HG03159 (cell line): ENCODE data around the gene ZNF609.
"Not testable (repeated sequence)": the region's sequence is repeated elsewhere in the genome, so short reads cannot be mapped to it uniquely, and the experiment has no call there.

Experiments
- ATAC-seq: cut with Tn5 transposase; IDR thresholded peaks from one replicate; pipeline ENCODE4 v1.9.1; 2021; ENCODE audit warnings: mild to moderate bottlenecking, moderate library complexity; ENCODE audit not compliant: unreplicated experiment

ZNF609 gene

GRCh38 chr15:64456634-64457108 lies 3.7 kb upstream of the ZNF609 start:
- no peak for ATAC-seq

GRCh38 chr15:64459066-64459781 lies 1.2 kb upstream of the ZNF609 start:
- ATAC-seq: no peak

- ATAC-seq: peak; percentile 12
Measured at GRCh38 chr15:64460724-64461720, 644 bp downstream of the ZNF609 start.

GRCh38 chr15:64461721-64462162 lies 1.4 kb downstream of the ZNF609 start:
- no peak for ATAC-seq

- no peak for ATAC-seq
Measured at GRCh38 chr15:64462492-64462891, 2.1 kb downstream of the ZNF609 start.

- ATAC-seq: no peak
Measured at GRCh38 chr15:64464276-64465005, 4.1 kb downstream of the ZNF609 start.

GRCh38 chr15:64466408-64467141 lies 6.2 kb downstream of the ZNF609 start:
- no peak for ATAC-seq

GRCh38 chr15:64472161-64472560 lies 11.8 kb downstream of the ZNF609 start:
- no peak for ATAC-seq

GRCh38 chr15:64474846-64475245 lies 14.5 kb downstream of the ZNF609 start:
- ATAC-seq: no peak

- no peak for ATAC-seq
Measured at GRCh38 chr15:64476550-64476949, 16.2 kb downstream of the ZNF609 start.

- no peak for ATAC-seq
Measured at GRCh38 chr15:64478863-64479262, 18.5 kb downstream of the ZNF609 start.

GRCh38 chr15:64480891-64481290 lies 20.5 kb downstream of the ZNF609 start:
- ATAC-seq: no peak

GRCh38 chr15:64483749-64484148 lies 23.4 kb downstream of the ZNF609 start:
- ATAC-seq: no peak

- ATAC-seq: no peak
Measured at GRCh38 chr15:64485796-64486195, 25.4 kb downstream of the ZNF609 start.

- ATAC-seq: no peak
Measured at GRCh38 chr15:64490598-64491259, 30.4 kb downstream of the ZNF609 start.

- ATAC-seq: no peak
Measured at GRCh38 chr15:64493641-64494040, 33.3 kb downstream of the ZNF609 start.

GRCh38 chr15:64495968-64496367 lies 35.6 kb downstream of the ZNF609 start:
- ATAC-seq: not testable (repeated sequence)

- ATAC-seq: no peak
Measured at GRCh38 chr15:64500695-64501395, 40.5 kb downstream of the ZNF609 start.

- no peak for ATAC-seq
Measured at GRCh38 chr15:64501396-64501715, 41.0 kb downstream of the ZNF609 start.
